Urinary bladder (tissue), 4 donors: ENCODE measurements around the gene RPRM. TPM values are rescaled to one million over a fixed set of nuclear protein-coding genes. Genes with fewer than 3 reads are reported as not detected.
"Not testable (repeated sequence)": the region's sequence is repeated elsewhere in the genome, so short reads cannot be mapped to it uniquely, and the experiment has no call there.

ENCODE experiments used
- DNase-seq: peaks from one replicate; pipeline ENCODE4 v3.0.0-alpha.2; 2015; ENCODE audit errors: extremely low spot score
- H3K27ac ChIP-seq: one replicate; pipeline ENCODE4 v1.5.1; 2013; ENCODE audit warnings: low read depth, mild to moderate bottlenecking, moderate library complexity
- H3K36me3 ChIP-seq: one replicate; pipeline ENCODE4 v1.6.1; 2013; ENCODE audit warnings: mild to moderate bottlenecking, moderate library complexity; ENCODE audit not compliant: insufficient read depth
- H3K4me1 ChIP-seq: one replicate; pipeline ENCODE4 v1.6.1; 2013; ENCODE audit warnings: mild to moderate bottlenecking, moderate library complexity; ENCODE audit not compliant: insufficient read depth
- H3K4me3 ChIP-seq: one replicate; pipeline ENCODE4 v1.5.1; 2013; ENCODE audit warnings: low read depth, low read length
- WGBS: extraction: QIAGEN DNeasy Blood & Tissue Kit; methylation state at CpG from one replicate; pipeline ENCODE4 v1.1.7; 2013; 5-methylcytosine and 5-hydroxymethylcytosine counted together
- polyA plus RNA-seq: library from polyadenylated mRNA; stranded (reverse); fragments of 200-250 nt; gene quantifications from one replicate; pipeline ENCODE4 v1.2.3, GENCODE V29; 2013
- total RNA-seq: library from RNA; depleted of rRNA; stranded (reverse); fragments of >200 nt; gene quantifications from one replicate; pipeline ENCODE4 v1.2.3, GENCODE V29; 2014
- donor health status: healthy with polysubstance abuse.
- donor health status: healthy.

Gene RPRM
- total and polyA plus RNA-seq, 2 donors: 5.6 to 6.2 TPM

DNA sequence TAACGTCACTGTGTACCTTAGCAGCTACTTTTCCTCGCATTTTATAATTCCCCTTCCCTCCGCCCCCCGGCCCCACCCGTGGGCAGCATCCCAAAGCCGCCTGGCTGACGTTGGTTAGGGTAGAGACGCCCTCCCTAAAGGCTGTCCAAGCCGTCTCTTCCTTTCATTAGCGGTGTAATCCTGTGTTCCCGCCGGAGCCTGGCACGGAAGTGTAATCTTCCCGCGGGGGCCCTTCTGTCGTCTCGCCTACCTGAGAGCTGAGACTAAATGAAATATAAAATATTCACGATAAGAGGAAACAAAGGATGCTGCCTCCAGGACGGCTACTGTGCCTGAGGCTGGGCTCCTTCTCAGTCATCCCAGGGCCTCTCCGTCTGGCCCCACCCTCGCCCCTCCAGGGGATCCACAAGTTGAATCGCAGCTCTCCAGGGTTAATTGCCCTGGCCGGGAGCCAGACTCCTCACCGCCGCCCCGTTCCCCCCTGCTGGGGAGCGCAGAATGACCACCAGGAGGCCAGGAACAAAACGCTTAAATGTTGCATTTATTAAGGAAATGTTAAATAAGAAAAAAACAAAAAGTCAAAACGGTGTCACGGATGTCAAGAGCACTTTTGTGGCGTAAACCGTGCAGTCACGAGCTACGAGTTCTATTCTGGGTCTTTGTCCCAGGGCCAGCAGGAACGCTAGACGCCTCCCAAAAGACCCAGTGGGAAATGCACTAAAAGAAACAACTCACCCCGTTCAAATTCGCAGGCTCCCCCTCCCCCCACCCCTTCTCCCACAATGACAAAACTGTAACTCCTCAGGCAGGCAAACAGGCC lies 1.5 kb downstream of the RPRM start:
- no peak for DNase-seq
- Histone ChIP-seq H3K4me3 (peak overlapping the region; percentile 60), H3K36me3 (no peaks in the 10 kb centered on the region), H3K4me1 (peaks cover 1% of the 10 kb centered on the region), H3K27ac (no peak overlapping the region)
- WGBS: 2% methylated on average over 38 of the region's 38 CpGs

DNA sequence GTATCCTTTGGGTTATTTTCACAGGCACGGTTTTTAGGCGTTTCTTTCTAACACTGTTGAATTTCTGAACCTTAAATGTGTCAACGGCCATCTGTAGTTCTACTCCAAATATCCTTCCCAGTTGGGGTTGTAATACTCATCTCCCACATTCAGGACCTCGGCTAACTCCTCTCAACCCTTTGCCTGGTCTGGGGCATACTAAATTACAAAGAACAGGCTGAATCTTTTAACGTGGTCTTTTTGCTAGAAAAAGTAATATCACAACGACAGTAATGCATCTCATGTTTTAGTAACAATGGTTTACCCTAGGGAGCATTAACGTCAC lies 2.1 kb downstream of the RPRM start:
- DNase-seq: no peak
- 10% methylated on average over 7 of the region's 7 CpGs for WGBS
- Histone ChIP-seq H3K4me1 (peaks cover 1% of the 10 kb centered on the region), H3K27ac (no peak overlapping the region), H3K4me3 (no peak overlapping the region), H3K36me3 (no peaks in the 10 kb centered on the region)

DNA sequence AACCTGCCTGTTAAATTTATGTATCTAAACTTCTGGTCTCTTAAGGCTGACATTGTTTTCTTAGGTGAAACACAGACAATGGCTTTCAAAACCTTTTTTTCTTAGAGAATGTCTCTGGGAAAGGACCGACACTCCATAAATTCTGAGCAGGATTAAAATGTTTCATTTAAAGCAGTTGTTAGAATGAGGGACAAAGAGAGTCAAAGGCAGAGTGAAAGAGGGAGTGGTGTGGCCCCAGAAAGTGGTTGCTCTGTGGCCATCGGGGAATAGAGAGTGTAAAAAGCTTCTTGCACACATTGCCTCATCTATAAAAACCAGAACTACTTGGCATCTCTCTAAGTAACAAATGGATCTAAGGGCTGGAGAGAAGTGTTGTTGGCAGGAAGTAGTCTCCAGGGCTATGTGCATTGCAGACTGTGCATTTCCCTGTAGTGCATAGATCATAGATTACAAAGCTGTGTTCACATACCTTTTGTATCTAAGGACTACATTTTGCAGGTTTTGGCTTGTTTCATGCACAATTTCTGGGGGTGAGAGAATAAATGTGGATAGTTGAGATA lies 3.6 kb downstream of the RPRM start:
- DNase-seq: no peak
- no peaks in the 10 kb centered on the region for H3K36me3 ChIP-seq
- peaks cover 1% of the 10 kb centered on the region for H3K4me1 ChIP-seq
- no peak overlapping the region for H3K4me3 ChIP-seq
- 45% methylated on average over 2 of the region's 2 CpGs for WGBS
- H3K27ac ChIP-seq: no peak overlapping the region

DNA sequence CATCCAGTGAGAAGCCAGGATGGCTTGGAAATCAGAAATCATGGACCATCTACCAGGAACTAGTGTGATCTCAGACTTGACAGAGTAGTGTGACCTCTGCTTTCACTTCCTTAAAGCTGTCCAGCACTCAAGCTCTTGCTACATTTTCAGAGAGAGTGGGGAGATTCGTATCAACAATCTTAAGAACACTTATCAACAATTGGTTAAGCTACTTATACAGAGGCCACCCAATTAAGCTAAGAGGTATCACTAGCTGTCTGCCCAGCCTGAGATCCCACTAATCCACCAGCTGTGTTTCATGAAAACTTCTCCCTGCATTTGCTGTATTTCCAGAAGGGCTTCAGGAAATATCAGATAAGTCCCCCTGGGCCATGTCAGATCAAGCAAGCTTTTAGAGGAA lies 4.2 kb downstream of the RPRM start:
- no peak for DNase-seq
- H3K36me3 ChIP-seq: no peaks in the 10 kb centered on the region
- H3K4me3 ChIP-seq: no peak overlapping the region
- WGBS: 38% methylated on average over 1 of the region's 1 CpG
- peaks cover 1% of the 10 kb centered on the region for H3K4me1 ChIP-seq
- H3K27ac ChIP-seq: no peak overlapping the region

DNA sequence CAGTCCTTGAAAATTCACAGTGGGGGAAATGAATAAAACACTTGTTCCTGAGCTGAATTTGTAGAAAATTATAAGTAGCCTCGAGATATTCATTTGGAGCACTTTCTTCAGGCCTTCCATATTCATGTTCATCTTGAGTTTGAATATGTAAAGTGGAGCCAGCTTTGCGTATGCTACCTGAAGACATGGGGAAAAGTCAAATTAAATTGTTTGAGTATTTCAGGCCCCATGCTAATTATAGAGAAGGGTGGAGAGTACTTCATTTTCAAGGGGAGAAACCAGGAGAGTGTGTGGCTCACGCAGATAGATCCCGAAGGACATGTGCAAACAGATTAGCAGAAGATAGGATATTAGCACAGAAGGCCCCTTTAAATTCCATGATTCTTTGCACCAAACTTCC lies 7.7 kb downstream of the RPRM start:
- Histone ChIP-seq H3K4me3 (no peak overlapping the region), H3K27ac (no peak overlapping the region), H3K4me1 (no peaks in the 10 kb centered on the region), H3K36me3 (no peaks in the 10 kb centered on the region)
- WGBS: 85% methylated on average over 4 of the region's 4 CpGs
- DNase-seq: no peak

DNA sequence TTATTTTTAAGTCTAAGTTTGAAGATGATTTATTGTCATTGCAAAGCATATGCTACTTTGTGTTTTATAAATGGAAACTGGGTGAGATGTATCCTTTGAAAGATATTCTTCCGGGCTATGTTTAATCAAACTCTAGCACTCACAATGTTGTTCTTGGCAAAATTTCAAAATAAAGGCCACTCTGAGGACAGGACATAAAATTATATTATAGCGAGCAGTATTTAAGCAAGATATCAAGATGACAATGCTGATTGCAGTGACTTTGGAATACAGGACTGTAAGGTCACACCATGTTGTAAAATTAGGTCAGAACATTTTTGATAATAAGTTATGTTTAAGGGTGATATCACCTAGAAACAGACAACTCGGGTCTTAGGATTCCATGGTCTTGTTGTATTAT lies 14.2 kb downstream of the RPRM start:
- WGBS: 34% methylated on average over 3 of the region's 3 CpGs
- H3K36me3 ChIP-seq: no peaks in the 10 kb centered on the region
- H3K4me3 ChIP-seq: no peak overlapping the region
- DNase-seq: no peak
- no peaks in the 10 kb centered on the region for H3K4me1 ChIP-seq
- no peak overlapping the region for H3K27ac ChIP-seq

DNA sequence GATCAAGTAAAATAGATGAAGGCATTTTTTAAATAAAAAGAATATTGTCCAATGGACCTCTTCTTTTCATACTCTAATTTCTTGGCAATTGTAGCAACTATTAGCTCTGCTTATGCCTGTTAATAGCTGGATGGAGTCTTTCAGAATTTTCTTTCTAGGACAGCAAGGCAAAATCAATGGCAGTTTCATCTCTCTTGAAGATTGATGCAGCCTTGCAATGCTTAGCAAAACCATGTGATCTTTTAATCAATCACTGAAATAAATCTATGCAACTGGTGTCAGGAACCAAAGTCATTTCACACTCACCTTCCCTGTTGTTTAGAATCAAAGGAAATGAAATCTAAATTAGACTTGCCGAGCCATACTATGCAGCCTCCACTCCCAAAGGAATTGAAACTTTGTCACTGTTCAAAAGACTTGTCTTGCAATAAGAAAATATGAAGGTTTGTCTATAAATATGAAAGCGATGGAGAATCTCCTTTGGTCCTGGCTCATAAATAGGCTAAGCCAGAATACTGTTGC lies 16.2 kb downstream of the RPRM start:
- 80% methylated on average over 2 of the region's 2 CpGs for WGBS
- H3K36me3 ChIP-seq: no peaks in the 10 kb centered on the region
- H3K27ac ChIP-seq: no peak overlapping the region
- no peak overlapping the region for H3K4me3 ChIP-seq
- no peaks in the 10 kb centered on the region for H3K4me1 ChIP-seq
- no peak for DNase-seq

DNA sequence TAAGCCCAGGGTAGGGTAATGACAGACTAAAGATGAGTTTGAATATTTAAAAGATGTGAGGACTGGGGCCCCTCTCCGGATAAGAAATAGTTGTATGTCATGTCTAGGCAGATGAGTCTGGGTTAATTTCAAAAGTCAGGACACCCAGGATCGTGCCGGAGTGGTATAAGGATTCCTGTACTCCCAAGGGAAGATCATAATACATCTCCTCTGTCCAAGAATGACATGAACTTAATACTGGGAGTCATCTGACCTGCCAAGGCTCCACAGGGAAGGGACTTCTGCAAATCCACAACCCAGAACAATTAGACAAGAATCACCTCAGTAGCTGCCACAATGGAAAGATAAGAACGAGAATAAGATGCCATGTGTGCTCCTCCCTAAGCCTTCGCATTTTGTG lies 17.1 kb downstream of the RPRM start:
- 73% methylated on average over 5 of the region's 5 CpGs for WGBS
- Histone ChIP-seq H3K27ac (no peak overlapping the region), H3K36me3 (no peaks in the 10 kb centered on the region), H3K4me1 (no peaks in the 10 kb centered on the region), H3K4me3 (no peak overlapping the region)
- no peak for DNase-seq

DNA sequence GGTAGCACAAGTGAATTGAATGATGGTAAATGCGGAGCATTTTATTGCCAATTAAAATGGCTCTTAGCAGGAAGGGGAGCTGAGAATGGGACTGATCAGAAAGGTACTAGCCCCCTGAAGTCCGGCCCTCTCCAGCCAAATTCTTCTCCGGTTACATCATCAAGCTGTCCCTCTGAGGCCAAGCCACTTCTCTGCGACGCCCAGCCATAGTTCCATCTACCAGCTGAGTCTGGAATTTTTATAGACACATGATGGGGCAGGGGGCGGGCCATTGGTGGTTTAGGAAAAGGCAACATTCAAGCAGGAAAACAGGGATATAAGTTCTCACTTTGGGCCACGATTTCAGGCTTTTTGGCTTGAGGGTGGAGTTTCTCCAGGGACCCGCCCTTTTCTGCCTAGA lies 22.7 kb downstream of the RPRM start:
- Histone ChIP-seq H3K36me3 (no peaks in the 10 kb centered on the region), H3K4me1 (no peaks in the 10 kb centered on the region), H3K27ac (no peak overlapping the region), H3K4me3 (no peak overlapping the region)
- DNase-seq: no peak
- 68% methylated on average over 8 of the region's 8 CpGs for WGBS

DNA sequence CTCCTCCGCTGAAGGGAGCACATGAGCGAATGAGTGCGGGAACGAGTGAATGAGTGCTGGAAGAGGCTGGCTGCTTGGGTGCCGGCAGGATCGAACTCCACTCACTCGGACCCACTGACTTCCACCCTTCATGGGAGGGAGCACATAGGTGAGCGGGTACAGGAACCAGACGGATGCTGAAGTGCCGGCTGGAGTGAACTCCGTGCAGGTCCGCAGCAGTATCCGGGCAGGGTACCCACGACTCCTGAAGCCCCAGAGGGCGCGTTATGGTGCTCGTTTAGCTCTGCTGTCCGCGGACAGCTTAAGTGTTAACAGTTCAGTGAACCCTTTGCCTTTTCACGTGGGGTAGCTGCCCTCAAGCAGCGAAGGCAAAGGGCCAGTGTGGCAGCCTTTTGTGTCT lies 23.2 kb downstream of the RPRM start:
- no peak for DNase-seq
- Histone ChIP-seq H3K4me3 (no peak overlapping the region), H3K4me1 (no peaks in the 10 kb centered on the region), H3K36me3 (no peaks in the 10 kb centered on the region), H3K27ac (no peak overlapping the region)
- 88% methylated on average over 21 of the region's 21 CpGs for WGBS

DNA sequence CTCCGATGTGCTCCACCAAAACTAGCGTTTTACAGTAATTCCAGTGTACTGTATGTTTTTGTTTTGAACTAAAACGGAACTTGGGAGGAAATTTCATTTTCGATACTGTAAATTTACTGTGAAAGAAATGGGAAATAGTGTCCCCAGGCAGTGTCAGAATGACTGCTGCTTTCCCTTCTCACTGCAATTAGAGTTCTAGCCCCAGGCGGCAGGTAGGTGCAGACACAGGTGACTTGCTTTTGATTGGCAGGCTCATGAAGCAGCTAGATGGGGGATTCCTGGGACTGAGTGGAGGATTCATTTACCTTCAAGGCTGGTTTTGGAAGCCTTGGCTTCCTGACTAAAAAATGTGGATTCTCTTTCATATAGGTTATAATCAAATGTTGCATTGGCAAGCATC lies 27.0 kb downstream of the RPRM start:
- H3K36me3 ChIP-seq: no peaks in the 10 kb centered on the region
- H3K4me1 ChIP-seq: no peaks in the 10 kb centered on the region
- 87% methylated on average over 5 of the region's 5 CpGs for WGBS
- no peak overlapping the region for H3K27ac ChIP-seq
- DNase-seq: no peak
- H3K4me3 ChIP-seq: no peak overlapping the region

DNA sequence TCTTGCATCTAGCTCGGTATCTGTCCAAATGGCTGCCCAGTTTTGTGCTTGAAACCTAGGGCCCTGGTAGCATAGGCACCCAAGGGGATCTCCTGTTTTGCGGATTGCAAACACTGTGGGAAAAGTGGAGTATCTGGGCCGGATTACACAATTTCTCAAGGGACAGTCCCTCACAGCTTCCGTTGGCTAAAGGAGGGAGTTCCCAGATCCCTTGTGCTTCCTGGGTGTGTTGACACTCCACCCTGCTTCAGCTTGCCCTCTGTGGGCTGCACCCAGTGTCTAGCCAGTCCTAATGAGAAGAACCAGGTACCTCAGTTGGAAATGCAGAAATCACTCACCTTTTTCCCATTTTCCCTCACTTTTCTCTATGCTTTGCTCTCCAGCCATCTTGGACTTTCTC lies 35.5 kb downstream of the RPRM start:
- Histone ChIP-seq H3K36me3 (no peaks in the 10 kb centered on the region), H3K4me1 (no peaks in the 10 kb centered on the region), H3K4me3 (no peak overlapping the region), H3K27ac (no peak overlapping the region)
- DNase-seq: no peak
- 66% methylated on average over 4 of the region's 4 CpGs for WGBS

DNA sequence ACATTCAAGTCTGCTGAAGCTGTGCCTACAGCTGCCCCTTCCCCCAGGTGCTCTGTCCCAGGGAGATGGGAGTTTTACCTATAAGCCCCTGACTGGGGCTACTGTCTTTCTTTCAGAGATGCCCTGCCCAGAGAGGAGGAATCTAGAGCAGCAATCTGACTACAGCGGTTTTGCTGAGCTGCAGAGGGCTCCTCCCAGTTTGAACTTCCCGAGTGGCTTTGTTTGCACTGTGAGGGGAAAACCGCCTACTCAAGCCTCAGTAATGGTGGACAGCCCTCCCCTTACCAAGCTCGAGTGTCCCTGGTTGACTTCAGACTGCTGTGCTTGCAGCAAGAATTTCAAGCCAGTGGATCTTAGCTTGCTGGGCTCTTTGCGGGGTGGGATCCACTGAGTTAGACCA lies 35.9 kb downstream of the RPRM start:
- H3K36me3 ChIP-seq, H3K27ac ChIP-seq, H3K4me1 ChIP-seq, DNase-seq, H3K4me3 ChIP-seq: not testable (repeated sequence)
- 74% methylated on average over 5 of the region's 5 CpGs for WGBS

DNA sequence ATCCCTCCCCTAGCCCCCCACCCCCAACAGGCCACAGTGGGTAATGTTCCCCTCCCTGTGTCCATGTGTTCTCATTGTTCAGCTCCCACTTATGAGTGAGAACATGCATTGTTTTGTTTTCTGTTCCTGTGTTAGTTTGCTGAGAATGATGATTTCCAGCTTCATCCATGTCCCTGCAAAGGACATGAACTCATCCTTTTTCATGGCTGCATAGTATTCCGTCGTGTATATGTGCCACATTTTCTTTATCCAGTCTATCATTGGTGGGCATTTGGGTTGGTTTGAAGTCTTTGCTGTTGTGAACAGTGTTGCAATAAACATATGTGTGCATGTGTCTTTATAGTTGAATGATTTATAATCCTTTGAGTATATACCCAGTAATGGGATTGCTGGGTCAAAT lies 38.5 kb downstream of the RPRM start:
- H3K27ac ChIP-seq, H3K4me1 ChIP-seq: not testable (repeated sequence)
- WGBS: 89% methylated on average over 2 of the region's 2 CpGs

More for the DNA sequence above, 38.5 kb downstream of the RPRM start:
- H3K4me3 ChIP-seq, H3K36me3 ChIP-seq, DNase-seq: not testable (repeated sequence)
